GM18861 (cell line): ENCODE results near the gene IDE.
"Not testable (repeated sequence)": the region's sequence is repeated elsewhere in the genome, so short reads cannot be mapped to it uniquely, and the experiment has no call there.

Experiments
- ATAC-seq: cut with Tn5 transposase; IDR thresholded peaks from one replicate; pipeline ENCODE4 v1.9.1; 2021; ENCODE audit not compliant: unreplicated experiment

IDE gene

DNA sequence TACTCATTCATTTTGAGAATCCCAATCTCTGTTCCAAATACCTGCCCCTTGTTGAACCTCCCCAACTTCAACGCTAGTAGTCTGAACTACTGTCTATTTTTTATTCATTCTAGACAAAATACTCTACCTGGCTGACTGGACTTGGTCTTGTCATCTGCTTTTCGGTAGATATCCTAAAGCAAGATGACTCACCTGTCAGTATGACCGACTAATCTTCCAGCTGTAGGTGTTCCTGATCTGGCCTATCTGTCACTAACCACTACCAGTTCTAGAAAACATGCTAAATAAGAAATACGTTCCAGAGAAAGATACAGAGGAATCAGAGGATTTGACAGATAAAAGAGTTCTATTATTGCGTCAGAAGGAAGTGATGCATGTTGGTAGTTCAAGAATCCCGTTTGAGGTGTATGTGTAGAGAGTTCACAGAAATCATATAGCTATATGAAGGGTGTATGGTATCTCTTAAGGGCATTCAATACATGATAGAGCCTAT lies 81.1 kb downstream of the IDE start:
- ATAC-seq = no peak

DNA sequence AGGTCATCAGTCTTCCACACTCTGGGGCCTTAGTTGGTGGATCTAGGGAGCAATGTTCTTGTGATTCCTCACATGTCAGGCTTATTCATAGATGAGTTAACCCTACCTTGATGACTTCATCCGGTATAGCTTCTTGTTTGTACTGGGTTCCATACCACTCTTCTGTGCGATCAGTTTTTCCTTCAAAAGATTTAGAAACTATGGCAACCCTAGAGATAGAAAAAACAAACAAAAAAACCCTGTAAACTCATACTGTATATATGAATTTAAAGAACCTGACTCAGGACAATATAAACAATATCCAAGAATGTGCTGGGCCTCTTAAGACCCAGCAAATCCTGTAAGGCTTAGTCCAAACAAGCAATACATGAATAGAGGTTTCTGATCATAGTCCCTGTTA lies 83.5 kb downstream of the IDE start:
- no peak for ATAC-seq

DNA sequence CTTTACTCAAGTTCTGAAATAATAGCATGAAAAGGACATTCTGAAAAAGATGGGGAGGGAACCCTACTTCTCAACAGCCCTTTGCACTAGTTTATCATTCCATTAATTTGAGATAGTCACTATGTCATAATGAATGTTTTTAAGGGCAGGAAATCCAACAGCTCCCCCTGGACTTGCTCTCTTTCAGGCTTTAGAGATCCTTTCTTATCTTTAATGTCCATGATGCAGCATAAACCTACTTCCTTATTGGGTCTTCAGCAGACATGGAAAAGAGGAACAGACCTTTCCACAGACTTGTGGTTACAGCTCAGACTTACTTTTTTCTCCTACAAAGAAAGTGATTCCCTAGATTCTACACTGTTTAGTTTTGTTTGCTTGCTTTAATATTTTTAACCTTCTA lies 87.3 kb downstream of the IDE start:
- ATAC-seq = no peak

DNA sequence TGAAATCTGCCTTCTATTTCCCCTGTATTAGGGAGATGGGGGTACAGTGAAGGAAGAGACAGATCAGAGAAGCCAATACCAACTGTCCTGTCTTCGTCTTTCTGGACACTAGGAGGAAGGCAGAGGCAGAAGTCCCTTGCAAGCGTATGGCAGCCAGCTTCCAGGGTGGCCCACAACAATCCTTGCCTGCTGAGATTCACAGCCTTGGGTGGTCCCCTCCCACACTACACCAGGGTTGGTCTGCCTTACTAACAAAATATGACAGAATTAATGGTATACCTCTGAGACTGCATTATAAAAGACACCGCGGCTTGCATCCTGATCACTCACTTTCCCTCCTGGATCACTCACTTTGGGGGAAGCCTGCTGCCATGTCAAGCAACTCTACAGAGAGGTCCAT lies 90.4 kb downstream of the IDE start:
- ATAC-seq = no peak

DNA sequence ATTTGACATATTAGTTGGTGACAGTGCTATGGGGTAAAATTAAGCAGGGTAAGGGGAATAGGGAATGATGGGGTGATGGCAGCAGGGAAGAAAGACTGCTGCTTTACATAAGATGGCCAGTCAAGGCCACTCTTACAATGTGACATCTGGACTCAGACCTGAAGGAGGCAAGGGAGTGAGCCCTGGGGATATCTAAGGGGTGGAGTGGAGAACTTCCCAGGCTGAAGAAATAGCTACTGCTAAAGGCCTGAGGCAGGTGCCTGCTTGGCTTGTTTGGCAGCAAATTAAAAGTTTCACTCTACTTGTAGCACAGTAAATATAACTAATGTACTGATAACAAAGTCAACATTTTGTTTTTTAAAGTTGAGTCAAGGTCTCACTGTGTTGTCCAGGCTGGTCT lies 93.5 kb downstream of the IDE start:
- no peak for ATAC-seq

DNA sequence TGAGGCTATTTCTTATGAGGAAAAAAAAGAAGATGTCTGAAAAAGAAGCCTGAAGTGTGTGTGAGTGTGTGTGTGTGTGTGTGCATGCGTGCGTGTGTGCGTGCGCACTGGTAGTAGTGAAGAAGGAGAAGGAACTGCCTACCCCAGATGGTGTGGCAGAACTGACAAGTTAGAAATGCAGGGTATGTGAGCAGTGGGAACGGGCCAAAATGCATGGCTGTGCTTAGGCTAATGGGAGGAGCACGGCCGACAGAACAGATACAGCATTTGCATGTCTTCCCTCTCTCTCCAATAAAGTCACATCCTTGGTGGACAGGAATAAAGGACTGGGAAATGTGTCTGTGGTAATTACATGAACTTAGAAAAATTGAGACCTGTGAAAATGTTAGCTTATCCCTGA lies 94.3 kb downstream of the IDE start:
- no peak for ATAC-seq

DNA sequence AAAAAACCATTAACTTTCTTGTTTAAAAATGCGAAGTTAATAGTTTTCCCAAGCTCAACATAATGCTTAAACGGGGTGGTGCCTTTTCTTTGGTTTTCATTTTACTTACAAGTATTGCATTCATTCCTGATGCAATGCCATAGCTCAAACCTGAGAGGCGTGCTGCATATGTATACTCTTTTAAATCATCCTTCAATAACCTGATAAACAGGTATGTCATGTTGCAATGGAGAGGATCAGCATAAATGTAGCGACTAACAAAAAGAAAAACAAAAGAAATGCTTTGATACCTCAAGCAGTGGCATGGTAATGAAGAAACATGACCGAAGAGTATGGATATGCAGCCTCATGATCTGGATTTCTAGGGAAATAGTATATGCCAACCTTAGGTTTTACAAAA lies 95.4 kb downstream of the IDE start:
- ATAC-seq = no peak

DNA sequence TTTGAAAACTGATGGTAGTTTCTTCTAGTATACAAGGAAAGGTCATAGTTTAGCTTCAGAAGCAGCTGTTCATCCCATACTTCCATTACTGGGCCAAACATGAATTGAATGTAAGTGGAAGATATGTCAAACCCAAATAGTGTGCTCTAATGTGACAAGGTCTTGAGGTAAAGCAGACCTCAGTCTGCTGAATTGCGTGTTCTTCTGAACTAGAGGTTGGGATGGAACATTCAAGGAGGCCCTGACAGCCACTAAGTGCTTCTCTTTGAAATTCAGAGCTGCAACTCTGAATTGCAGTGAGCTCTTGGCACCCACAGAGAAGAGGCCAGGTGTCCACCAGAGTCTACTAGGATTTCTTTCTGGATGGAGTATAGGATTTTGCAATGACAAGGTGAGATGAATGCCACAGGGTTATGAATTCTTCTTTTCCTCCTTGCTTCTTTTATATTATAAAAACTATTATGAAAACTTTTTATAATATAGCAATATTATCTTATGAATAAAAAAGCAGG lies 98.5 kb downstream of the IDE start:
- no peak for ATAC-seq

DNA sequence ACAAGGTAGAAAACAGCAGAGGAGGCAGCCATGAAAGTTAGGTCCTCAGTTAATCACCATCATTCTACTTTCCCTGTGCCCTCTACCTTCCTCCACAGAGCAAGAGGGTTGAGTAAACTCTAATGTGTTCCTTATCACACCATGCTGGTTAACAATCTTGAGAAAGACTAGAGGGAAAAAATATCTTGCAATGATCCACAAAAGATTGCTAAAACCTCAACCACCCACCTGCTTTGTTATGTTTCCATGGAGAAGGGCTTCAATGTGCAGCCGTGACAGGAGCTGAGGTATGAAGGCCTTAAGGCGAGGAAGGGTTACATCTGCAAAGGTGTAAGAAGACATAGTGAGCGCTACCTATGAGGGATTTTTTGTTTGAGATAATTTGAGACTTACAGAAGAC lies 103.9 kb downstream of the IDE start:
- ATAC-seq = no peak

DNA sequence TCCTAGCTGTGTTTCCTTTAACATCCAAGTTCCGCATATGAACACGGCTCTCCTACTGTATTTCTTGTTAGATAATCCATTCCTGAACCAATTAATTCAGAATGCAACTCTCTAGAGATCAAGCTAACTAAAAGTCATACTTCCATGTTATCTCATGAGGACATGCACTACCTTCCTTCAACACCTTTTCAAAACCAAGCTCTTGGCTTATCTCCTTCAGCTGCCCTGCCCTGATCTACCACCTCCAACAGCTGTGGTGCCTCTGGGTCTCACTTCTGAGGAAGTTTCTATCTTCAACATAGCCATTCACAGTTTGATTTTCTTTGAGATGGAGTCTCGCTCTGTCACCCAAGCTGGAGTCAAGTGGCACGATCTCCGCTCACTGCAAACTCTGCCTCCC lies 109.5 kb downstream of the IDE start:
- ATAC-seq = no peak

DNA sequence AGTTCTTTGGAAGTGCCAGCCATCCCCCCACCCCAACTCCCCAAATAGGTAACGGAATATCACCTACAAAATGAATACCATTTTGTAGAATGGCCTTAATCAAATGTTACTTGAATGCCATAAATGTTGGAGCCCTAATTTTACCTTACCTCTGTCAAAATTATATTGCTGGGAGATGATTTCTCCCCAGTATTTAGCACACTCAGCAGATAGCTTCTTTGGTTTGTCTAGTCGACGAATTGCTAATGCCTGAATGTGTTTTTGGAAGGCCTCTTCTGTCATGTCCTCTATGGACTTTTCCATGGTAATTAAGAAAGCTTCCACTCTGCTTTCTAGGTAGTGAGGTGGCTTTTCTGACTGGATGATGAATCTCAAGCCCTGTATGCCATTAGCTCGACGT lies 110.3 kb downstream of the IDE start:
- no peak for ATAC-seq

DNA sequence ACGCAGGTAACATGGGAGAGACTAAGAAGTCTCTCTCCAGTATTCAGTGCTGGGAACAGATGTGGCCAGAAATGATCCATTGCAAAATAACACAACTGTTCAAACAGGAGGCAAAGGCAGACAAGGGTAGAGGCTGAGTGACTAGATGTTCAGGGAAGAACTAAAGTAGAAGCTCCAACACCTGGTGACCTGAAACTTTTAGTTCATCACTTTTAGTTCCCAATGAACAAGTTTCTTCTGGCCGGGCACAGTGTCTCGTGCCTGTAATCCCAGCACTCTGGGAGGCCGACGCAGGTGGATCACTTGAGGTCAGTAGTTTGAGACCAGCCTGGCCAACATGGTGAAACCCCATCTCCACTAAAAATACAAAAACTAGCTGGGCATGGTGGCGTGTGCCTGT lies 118.9 kb downstream of the IDE start:
- ATAC-seq = not testable (repeated sequence)

DNA sequence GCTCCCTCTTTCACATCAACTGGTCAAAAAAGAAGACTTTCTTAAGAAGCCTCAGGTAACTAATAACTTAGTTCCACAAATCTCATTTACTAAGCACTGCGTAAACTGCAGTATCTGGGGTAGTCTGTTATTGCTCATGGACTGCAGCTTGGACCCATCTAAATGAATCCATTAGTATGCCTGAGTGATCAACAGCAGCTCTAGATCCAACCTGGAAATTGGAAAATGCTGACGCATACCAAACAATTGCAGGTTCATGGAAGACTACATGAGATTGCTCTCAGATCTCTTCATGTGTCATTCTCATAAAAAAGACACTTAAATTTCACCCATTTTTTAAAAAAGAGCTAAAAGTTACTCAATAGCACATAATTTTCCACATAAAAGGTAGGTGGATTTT lies 121.6 kb downstream of the IDE start:
- ATAC-seq = no peak

DNA sequence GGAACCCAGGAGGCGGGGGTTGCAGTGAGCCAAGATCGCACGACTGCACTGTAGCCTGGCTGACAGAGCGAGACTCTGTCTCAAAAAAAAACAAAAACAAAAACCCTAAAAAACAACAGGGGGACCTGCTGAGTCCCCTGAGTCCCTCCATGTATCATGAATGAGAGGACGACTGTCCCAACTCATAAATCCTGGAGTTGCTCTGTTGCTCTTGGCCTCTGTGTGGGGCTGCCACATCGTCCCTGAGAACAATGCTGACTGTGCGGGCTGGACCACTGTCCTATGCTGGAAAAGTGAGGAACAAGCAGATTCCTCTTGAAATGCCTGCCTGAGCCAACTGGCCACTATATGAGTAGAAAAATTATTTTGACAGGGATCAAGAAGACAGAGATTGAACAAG lies 122.5 kb downstream of the IDE start:
- ATAC-seq = no peak

DNA sequence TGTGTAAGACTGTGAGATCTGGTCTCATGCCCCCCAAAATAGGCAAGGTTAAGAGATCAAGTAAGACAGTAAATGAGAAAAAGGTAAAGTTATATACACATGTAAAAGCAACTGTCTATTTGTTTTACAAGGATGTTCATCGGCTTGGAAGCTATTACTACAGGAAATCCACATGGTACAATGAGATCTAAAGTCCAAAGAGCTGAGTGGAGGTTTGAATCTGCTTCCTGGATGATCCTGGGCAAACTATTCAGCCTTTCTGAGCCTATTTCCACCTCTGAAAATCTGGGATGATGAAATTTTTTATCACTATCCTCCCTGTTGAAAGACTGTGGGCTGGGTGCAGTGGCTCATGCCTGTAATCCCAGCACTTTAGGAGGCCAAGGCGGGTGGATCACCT lies 123.0 kb downstream of the IDE start:
- ATAC-seq = no peak

DNA sequence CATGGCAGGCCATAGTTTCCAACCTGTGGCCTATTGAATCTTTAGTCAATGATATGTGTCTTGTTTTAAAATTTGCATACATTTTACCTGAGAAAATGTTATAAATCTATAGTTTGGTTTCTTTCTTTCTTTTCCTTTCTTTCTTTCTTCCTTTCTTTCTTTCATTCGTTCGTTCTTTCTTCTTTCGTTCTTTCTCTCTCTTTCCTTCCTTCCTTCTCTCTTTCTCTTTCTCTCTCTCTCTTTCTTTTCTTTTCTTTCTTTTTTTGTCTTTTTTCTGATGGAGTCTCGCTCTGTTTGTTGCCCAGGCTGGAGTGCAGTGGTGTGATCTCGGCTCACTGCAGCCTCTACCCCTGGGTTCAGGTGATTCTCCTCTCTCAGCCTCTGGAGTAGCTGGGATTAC lies 133.3 kb downstream of the IDE start:
- no peak for ATAC-seq

DNA sequence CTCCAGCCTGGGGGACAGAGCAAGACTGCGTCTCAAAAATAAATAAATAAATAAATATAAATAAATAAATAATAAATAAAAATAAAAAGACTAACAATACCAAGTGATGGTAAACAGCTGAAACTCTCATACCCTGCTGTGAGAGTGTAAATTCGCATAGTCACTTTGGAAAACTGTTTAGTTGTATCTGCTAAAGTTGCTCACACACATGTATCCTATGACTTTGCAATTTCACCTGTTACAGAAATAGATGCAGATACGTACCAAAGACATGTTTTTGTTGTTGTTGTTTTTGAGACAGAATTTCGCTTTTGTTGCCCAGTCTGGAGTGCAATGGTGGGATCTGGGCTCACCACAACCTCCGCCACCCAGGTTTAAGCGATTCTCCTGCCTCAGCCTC lies 135.7 kb downstream of the IDE start:
- ATAC-seq = no peak

DNA sequence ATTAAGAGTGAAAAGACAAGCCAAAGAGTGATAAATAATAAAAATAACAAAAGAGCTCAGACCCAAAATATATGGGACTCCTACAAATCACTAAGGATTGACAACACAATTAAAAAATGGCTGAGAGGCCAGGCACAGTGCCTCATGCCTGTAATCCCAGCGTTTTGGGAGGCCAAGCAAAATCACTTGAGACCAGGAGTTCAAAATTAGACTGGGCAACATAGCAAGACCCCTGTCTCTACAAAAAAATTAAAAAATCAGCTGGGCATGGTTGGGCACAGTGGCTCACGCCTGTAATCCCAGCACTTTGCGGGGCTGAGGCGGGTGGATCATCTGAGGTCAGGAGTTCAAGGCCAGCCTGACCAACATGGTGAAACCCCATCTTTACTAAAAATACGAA lies 137.3 kb downstream of the IDE start:
- no peak for ATAC-seq

DNA sequence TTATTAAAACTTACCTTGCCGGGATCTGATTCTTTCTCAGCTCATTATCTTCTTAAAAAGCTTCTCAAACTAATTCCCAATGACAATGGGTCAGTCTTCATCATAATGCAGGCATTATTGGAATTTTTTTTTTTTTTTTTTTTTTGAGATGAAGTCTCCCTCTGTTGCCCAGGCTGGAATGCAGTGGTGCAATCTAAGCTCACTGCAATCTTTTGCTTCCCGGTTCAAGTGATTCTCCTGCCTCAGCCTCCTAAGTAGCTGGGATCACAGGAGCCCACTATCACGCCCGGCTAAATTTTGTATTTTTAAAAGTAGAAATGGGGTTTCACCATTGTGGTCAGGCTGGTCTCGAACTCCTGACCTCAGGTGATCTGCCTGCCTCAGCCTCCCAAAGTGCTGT lies 137.8 kb downstream of the IDE start:
- not testable (repeated sequence) for ATAC-seq

DNA sequence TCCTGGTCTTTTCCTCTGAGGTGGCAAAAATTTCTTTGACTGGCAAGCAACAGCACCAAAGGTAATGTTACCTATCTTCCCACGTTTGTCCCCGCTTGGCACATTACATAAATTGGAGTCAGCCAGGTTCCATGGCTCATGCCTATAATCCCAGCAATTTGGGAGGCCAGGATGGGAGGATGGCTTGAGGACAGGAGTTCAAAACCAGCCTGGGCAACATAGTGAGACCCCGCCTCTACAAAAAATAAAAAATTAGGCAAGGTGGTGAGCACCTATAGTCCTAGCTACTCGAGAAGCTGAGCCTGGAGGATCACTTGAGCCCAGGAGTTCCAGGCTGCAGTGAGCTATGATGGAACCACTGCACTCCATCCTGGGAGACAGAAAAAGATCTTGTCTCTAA lies 139.5 kb downstream of the IDE start:
- ATAC-seq = no peak

DNA sequence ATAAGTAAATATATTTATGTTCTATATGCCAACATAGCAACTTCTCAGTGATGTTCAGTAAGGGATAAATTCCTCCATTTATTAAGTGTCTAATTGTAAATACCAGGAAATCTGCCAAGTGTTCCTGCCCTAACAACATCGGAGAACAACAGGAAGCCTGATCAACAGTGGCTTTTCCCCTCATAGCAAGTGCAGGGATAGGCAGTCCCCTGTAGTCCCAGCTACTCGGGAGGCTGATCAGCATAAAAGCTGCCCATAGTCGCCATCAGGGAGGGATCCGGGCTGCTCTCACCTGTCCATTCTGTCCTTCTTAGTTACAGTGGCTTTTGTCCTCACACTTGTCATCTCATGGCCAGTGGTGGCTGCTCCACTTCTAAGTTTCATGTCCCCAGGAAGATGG lies 141.3 kb downstream of the IDE start:
- ATAC-seq = no peak

DNA sequence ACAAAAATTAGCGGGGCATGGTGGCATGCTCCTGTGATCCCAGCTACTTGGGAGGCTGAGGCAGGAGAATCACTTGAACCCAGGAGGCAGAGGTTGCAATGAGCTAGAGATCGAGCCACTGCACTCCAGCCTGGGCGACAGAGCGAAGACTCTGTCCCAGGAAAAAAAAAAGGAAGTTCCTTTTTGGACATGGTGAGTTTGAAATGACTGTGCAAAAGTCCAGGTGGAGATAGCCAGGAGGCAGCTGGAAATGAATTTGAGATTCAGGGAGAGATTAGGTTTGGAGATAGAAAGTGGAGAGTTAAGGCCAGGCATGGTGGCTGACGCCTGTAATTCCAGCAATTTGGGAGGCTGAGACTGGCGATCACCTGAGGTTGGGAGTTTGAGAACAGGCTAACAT lies 143.8 kb downstream of the IDE start:
- ATAC-seq = no peak

DNA sequence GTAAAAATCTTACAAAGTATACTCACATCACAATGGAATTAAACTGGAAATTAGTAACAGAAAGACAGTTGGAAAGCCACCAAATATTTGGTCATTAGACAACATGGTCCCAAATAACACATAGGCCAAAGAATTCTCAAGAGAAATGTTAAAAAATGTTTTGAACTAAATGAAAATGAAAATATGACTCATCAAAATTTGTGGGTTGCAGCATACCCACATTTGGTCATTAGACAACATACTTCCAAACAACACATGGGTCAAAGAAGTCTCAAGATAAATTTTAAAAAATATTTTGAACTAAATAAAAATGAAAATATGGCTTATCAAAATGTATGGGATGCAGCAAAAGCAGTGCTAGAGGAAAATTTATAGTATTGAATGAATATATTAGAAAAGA lies 152.3 kb downstream of the IDE start:
- no peak for ATAC-seq
